HG03025 (cell line): ENCODE results near the gene MTUS2.

Experiments used
- ATAC-seq: cut with Tn5 transposase; IDR thresholded peaks from one replicate; pipeline ENCODE4 v1.9.1; 2021; ENCODE audit warnings: mild to moderate bottlenecking, moderate library complexity; ENCODE audit not compliant: unreplicated experiment, low FRiP score

The MTUS2 gene

GRCh38 chr13:29511980-29512379 is 691.8 kb downstream of the MTUS2 start:
- ATAC-seq = no peak

DNA sequence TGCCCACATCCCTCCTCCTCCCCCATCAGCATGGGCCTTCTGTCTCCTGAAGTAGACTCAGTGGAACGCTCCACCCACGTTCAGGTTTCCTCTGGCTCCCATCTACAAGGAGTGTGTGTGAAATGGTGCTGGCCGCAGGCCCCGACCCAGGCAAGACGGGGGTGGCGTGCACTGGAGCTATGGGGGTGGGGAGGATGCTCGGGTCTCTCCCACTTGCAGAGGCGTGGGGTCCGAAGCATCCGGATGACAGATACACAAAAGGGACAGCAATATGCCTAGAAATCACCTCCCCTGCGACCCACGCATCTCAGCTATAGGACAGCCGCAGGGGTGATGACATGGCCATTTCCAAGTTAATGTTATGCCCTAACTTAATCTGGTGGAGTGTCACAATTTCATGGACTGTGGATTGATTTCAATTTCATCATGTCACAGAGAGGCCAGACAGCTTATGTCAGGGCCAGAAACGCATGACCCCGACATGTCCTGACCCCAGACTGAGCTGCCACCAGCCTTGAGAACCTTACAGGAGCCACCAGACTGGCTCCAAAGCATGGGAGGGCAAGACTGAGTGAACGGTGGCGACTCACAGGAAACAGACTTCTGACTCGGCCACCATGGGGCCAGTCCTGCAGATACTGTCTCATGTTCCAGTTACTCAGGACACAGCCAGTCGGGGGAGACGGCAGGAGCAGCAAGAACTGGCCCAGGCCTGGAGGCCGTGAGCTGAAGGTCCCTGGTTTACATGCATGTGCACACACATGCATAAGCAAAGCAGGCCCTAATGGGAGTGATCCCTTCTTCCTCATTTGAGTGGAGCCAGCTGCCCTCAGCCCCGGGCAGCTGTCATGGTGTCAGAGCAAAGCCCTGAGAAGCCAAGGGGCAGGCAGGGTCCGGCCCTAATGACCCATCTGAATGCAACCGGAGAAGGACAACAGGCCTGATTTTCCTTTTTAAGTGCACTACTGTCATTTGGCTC is 693.2 kb downstream of the MTUS2 start:
- ATAC-seq = no peak

DNA sequence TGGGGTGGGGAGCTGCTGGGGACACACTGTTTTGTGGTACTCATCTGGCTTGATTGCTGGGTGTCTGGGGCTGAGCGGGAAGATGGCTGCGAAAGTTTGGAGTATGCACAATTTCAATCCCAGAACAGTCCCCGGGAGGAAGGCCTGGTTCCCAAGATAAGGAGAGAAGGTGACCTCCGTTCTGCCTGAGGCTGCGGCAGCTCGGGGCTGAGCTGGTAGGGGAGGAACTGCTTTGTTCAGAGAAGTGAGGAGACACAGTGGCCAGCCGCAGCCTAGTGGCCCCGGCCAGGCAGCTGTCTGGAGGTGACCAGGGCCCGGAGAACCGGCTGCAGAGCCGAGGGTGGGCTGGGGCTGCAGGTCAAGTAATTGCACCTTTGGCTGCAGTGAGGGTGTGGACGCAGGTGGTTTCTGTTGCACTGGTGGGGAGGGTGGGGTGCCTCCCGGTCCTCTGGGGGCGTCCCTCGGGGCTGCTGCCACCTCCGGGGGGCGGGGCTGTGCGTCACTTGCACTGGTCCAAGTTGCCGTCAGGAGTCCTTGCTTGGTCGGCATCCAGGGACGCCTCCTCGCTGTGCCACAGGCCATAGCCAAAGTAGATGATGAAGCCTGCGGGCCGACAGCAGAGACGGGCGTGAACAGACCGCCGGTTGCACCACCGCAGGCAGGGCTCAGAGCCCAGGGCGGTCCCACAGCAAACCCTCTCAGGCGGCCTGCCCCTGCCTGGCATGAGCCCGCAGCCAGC is 694.0 kb downstream of the MTUS2 start:
- ATAC-seq = no peak

DNA sequence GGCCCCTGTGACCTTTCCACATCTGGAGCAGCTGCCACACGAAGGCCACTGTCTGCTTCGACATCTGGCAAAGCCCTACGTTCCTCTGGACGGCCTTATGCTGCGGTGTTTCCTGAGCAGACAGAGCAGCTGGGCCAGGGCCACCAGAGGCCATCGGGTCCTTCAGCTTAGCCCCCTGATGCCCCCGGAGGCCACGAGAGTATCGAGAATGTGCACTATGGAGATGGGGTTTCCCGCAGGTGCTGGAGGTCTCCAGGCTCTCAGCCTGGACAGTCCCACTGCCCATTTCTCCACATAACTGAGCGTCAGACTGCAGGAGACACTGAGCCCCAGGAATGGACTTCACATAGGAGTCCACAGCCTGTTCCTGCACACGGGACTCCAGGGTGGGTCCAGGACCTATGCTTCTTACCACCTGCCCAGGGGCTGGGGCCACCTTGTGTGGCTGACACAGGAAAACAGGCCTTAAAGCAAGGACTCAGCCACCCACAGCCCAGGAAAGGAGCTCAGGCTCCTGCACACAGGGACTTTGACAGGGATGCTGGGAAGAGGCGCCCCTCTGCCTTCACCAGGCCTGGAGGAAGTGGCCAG is 694.7 kb downstream of the MTUS2 start:
- no peak for ATAC-seq

- no peak for ATAC-seq
Observed at GRCh38 chr13:29515372-29515771, 695.2 kb downstream of the MTUS2 start.

- no peak for ATAC-seq
Observed at GRCh38 chr13:29516012-29516411, 695.9 kb downstream of the MTUS2 start.

- ATAC-seq = no peak
Observed at GRCh38 chr13:29516880-29517279, 696.7 kb downstream of the MTUS2 start.

- ATAC-seq = no peak
Observed at GRCh38 chr13:29519921-29520320, 699.8 kb downstream of the MTUS2 start.

GRCh38 chr13:29520671-29521070 is 700.5 kb downstream of the MTUS2 start:
- no peak for ATAC-seq

DNA sequence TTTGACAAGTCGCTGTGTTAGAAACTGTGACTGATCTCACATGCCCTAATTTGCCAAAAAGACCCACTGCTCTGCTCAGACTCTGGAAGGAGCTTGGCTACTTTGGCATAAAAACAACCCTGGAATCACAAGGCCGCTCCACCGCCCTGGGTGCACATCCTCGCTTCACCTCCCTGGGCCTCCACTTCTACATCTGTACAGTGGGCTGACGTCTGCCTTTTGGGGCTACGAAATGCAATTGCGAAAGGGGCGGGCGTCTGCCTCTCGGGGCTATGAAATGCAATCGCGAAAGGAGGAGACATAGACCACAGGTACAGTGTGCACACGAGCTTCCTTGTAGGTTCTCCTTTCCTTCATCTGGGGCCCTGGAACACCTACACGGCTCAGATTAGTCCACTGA is 701.2 kb downstream of the MTUS2 start:
- ATAC-seq = no peak

GRCh38 chr13:29522044-29522685 is 702.0 kb downstream of the MTUS2 start:
- no peak for ATAC-seq

DNA sequence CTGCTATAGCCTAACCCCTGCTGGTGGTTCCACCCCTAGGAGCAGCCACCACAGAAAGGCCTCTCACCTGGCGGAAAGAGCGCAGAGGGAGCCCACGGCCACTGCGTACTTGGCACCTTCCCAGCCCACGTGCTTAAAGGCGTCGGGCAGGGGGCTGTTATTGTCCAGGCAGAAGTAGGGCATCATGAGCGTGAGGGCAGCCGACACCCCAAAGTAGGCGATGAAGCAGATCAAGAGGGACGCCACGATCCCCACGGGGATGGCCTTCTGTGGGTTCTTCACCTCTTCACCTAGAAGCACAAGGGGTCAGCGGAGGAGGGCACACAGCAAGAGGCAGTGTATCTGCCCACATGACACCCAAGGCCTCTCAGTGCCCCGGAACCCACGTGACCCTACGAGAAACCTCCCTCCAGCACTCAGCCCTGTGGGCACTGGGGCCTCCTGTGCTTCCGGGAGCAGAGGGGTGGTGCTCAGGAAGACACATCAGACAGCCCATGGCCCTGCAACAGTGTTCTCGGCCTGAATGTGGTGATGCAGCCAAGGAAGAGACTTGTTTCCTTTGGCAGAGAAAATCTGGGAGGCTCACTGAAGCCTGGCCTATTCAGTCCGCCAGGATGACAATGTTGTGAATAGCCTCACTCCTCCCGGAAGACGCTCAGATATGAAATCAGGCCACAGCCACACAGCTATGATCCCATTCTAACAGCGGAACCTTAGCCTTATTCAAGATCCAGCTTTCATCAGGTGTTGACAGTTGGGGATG is 703.2 kb downstream of the MTUS2 start:
- ATAC-seq = no peak

DNA sequence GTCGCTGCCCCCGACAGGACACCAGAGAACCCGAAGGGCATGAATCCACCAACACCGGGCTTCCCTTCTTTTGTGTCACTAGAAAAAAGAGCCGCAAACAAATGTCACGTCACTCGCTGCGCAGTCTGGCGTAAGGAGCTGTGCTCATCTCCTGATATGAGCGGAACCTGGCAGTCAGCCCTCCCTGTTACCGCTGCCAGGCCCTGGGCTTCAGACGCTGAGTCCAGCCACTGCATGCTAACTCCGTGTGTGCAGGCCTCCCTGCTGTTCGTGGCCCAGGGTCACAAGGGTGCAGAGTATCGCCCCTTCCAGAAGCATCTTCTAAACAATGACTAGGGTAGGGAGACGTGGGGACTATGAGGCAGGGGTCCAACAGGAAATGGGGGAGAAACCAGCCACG is 704.0 kb downstream of the MTUS2 start:
- no peak for ATAC-seq

GRCh38 chr13:29524641-29525040 is 704.5 kb downstream of the MTUS2 start:
- ATAC-seq = no peak

DNA sequence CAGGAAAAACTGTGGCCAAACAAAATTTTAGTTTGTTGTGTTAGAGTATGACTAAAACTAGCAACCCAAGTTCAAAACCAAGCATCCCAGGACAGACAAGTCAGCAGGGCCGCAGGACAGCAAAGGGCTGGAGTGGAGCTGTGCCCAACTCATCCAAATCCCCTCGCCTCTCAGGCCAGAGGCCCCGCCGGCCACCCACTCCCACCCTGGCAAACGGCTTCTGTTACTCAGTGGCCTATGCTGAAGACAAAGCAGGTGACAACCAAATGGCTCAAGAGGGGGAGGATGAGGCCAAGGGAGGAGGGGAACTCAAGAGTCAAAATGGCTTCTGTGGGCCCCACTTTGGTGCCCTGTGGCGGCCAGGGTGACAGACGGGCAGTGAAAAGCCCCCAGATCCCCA is 705.6 kb downstream of the MTUS2 start:
- no peak for ATAC-seq

DNA sequence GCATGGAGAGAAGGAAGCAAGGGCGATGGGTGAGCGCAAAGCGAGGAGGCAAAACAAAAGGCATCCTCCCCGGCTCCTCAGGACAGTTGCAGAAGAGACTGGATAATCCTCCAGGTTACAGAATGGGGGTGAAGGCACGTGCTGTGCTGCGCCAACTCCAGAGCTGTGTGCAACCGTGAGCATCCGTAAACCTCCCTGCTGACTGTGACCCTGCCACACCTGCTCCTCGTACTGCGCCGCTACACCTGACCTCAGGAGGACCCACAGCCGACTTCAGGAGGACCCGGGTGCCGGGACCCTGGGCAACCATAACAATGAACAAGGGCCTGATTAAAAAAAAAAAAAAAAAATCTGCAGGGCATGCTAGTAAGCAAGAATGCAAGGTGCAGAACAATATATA is 706.6 kb downstream of the MTUS2 start:
- ATAC-seq = no peak

- ATAC-seq = no peak
Observed at GRCh38 chr13:29527511-29527910, 707.4 kb downstream of the MTUS2 start.

- ATAC-seq = no peak
Observed at GRCh38 chr13:29527916-29528315, 707.8 kb downstream of the MTUS2 start.

DNA sequence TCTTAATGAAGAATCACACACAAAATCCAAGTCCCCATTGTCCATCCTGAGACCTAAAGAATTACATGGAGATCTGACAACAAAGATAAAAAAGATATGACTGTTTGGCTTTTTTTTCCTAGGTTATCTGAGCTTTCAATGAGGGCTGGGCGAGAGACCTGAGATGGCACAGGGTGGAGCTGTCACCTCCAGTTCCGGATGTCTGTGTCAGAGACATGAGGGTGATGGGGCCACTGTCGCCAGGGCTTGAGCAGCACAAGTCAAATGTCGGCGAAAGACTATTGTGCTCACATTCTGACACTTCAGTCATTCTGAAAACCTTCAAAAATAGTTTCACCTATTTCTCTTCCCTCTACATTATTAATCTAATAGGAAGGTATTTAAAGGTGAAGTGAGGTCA is 709.6 kb downstream of the MTUS2 start:
- no peak for ATAC-seq

DNA sequence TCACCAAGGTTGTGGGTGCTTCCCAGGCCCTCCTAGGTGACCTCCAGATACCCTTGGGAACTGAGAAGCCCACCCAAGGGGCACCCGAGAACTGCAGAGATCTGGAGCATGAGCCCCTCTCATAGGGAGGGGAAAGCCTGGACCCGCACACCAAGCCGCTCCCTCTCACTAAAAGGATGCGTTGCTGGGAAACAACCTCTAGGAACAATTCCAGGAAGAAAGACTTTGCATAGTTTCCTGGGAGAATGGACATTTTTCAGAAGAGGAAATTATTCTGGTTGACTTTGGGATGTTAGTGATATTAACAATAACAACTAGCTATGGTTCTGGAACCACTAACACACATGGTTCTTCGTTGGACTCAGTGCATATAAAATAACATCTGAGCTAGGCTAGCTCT is 710.8 kb downstream of the MTUS2 start:
- no peak for ATAC-seq
